ENCODE results near the gene TMEM238L.

TMEM238L gene

DNA sequence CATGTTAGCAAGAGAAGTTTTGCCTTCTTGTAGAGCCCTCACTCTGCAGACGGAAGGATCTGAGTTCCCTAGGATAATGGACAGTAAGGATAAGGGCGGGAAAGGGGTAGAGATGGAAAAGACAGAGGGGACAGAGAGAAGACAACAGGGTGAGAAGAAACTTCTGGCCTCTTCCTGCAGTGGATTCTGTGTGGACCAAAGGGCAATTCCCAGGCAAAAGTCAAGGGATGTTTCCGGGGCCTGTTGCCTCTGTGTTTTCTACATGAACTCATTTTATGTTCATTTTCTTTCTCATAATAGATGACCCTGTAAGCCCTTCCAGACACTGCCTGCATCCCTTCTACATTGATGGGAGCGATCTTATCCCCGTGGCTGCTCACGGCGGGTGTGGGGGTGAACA lies 647 bp upstream of the TMEM238L start:
- no peak for DNase-seq (ENCODE audit: low spot score)

DNA sequence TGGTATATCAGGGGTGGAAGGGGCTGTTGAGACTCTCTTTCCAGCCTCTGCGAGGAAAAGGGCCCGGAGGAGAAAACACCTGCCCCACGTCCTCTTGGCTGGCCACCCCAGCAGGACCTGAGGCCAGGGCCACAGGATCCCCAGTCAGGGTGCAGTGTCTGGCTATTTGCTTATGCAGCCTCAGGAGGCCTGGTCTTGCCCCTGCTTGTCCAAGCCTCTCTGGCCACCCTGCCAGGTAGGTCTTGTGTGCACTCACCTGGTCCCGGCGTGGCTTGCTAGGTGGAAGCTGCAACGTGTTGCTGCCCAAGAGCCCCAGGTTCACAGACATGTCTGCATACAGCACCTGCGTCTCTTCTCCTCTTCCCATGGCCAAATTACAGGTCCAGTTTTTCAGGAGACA lies 549 bp downstream of the TMEM238L start:
- no peak for DNase-seq (ENCODE audit: low spot score)

DNA sequence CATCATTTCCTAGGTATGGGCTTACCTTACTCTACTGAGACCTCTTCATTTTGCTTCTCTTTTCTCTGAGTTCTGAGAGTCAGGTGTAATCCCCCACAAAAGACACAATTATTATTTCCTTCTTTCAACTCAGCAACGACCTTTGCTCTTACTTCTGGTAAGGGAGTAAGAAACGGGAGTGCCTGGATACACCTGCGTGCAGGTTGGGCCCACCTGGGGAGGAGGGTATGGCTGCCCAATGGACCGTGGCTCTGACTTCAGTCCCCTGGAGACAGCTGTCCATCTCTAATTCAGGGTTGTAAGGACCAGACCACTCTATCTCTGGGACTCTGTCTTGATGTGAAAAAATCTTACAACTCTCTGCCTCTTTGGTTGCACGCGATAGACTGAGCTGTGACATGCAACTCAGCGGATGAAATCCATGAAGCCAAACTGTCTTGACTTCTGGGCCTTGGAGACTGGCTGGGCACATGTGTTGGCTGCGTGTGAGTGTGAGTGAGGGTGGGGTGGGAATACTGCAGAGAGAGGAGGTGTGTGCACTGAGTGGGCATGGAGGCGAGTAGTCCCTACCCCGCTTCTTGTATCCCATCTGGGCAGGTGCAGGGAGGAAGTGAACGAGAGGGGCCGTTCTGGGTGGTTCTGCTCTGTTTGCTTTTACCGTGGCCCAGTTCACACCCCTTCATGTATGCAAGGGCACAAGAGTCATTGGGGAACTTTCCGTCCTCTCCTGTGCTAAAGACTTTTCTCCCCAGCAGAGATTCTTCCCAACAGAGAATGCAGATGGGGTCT lies 1.2 kb downstream of the TMEM238L start:
- DNase-seq (ENCODE audit: low spot score) = no peak

GRCh38 chr17:10799407-10799806 lies 4.5 kb downstream of the TMEM238L start:
- no peak for DNase-seq (ENCODE audit: low spot score)

- DNase-seq (ENCODE audit: low spot score) = no peak
These were observed 5.0 kb downstream of the TMEM238L start for GRCh38 chr17:10798910-10799309.

- DNase-seq (ENCODE audit: low spot score) = no peak
These were observed 5.6 kb downstream of the TMEM238L start for GRCh38 chr17:10798332-10798749.

DNA sequence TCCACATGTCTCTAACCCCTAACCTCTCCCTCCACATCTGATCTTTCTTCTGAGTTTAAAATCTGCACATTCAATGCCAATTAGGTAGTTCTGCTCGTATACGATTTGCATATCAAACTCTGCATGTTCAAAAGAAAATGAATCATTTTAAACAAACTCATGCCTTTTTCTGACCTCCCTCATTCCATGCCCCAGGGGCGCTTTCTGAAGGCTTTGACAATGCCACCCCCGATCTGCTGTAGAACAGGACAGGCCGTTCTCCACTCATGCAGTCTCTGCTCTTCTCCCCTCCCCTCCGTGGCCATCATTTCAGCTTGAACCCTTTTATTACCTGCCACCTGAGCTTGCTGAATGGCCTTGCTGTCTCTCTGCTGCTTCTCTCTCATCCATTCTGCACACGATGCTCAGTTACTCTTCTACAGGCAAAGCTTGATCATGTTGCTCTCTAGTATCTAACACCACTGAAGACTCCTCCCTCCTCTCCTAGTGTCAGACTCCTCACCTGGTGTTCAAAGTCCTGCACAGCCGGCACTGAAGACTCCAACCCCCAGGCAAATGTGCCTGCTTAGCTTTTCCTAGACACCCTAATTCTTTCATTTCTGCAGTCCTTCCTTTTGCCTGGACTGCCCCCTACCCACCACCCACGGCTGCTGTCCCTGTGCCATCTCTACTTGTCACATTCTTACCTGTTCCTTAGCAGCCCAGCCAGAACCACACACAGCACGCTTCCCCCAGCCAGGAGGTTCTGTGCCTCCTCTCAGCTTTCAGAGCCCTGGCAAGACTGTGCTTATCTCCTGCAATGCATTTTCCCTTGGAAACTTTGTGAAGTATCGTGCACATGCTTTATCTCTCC lies 6.2 kb downstream of the TMEM238L start:
- no peak for DNase-seq (ENCODE audit: low spot score)

DNA sequence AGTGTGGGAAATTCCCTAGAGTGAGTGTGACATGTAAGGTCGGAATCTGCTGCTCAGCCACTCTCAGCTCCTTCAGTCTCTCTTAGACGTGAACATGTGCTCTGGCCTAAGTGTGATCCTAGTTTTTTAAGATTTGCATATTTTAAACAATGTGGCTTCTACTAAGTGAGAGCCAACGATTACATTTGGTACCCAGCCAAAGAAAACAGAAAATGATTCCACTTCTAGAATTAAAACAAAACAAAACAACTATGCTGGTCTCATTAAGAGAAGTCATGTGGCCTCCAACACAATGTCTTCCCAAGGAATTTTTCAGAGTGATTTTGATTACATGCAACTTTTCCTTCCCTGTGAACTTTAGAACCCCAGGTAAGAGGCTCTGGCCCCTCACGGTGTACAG lies 10.1 kb downstream of the TMEM238L start:
- no peak for DNase-seq (ENCODE audit: low spot score)

- DNase-seq (ENCODE audit: low spot score) = no peak
These were observed 10.6 kb downstream of the TMEM238L start for GRCh38 chr17:10793256-10793655.

- no peak for DNase-seq (ENCODE audit: low spot score)
These were observed 11.7 kb downstream of the TMEM238L start for GRCh38 chr17:10792151-10792550.

DNA sequence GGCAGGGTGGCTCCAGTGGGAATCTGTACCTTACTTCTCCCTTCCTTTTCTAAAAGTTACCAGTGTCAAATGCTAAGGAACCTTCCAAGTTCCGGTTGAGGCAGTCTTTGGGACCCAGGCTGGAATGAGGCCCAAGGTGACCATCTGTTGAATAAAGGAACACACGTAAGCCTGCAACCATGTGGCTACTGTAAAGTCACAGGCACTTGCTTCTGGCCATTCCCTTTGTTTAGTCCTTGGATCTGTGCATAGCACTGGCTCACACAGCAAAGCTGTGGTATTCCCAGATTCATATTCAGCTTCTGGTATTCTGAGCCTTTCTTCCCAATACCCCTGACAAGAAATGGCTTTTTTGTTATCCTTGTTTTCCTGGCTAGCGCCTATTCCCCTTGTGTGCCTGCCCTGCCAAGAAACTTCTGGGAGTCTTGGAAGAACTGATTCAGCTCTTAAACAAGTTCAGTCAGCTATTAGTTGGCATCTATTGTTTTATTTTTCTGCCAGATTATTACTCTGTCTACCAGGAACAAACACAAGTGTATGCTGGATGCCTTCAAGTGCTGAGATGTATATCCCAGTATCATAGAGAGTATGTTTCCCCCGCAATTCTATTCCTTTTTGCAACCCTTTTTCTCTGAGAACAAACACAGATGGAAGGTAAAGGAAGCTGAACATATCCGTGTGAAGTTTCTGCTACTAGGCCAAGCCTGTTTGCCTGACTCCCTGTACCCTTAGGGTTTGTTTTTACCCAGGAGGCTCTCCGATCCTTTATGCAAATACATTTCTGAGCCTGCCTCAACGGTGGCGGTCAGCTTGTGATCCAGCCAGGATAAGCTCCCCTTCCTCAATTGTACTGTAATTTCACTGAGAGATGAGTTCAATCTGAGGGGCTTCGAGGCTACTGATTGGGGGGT lies 13.2 kb downstream of the TMEM238L start:
- DNase-seq (ENCODE audit: low spot score) = no peak

DNA sequence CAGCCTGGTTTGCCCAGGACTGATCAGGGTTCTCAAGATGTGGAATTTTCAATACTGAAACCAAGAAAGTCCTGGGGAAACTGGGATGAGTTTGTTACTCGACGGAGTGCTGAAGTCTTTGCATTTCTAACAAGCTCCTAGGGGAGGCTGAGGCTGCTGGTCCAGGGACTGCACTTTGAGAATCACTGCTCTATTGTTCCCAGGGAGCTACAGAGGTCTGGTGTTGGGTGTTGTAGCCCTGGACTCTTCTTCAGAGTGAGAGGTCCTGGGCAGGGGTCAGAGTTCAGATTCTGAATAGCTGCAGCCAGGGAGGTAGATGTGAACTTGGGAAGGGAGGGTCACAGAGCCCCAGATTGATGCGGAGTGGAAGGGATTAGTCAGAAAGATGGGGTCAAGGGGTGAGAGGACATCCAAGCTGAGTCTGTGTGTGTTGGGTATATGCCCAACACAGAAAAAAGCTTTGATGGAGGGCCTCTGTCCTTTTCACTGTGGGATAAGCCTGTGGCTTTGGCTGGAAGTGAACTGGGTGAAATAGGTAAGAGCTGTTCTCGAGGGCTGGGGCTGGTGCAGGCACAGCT lies 14.1 kb downstream of the TMEM238L start:
- no peak for DNase-seq (ENCODE audit: low spot score)

DNA sequence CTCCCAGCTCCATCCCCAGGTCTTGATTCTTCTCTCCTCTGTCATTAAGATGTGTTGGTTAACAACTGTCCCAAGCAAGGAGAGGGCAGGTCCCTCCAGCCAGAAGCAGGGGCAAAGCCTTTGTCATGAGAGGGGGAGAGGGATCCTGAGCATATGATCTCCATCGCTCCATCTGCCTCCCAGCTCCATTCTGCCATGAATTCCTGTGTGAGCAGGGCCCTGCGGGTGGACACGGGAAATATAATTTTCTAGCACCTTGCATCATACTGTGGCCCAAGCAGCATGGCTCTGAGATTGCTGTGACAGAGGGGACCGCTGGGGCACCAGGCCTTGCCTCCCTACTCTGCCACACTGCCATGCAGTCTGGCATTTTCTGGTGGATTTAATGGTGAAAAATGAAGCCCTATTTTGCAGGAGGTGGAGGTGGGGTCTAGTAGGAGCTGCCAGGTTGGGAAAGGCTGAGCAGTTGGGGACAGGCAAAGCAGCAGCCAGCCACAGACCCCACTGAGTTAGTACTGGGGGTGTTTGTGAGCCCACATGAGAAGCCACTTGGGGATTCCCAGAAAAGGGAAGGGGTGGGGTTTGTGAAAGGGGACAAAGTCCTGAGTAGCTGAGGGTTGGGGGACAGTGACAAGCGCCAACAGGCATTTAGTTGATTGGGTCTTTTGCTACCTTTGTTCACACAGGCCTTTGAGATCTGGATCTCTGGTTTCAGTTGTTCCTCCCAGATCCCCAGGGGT lies 16.4 kb downstream of the TMEM238L start:
- no peak for DNase-seq (ENCODE audit: low spot score)

DNA sequence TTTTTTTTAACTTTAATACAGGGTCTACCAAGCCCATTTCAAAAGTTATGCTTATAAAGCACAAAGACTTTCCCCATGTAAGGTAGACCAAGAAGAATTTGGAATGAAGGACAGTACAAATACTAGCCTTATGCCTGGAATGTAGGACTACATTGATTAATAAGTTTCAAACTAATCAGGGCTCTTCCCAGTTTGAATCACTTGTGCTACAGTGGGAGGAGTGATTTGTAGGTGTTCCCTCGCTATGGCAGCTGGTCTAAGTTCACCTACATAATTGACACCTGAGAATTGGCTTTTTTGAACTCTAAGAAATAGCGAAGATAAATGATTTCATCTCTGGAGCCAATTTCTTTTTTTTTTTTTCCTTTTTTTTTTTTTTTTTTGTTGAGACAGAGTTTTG lies 18.6 kb downstream of the TMEM238L start:
- DNase-seq (ENCODE audit: low spot score) = no peak

GRCh38 chr17:10779609-10780008 lies 24.3 kb downstream of the TMEM238L start:
- DNase-seq (ENCODE audit: low spot score) = no peak

GRCh38 chr17:10777890-10778289 lies 26.0 kb downstream of the TMEM238L start:
- DNase-seq (ENCODE audit: low spot score) = no peak

- no peak for DNase-seq (ENCODE audit: low spot score)
These were observed 26.6 kb downstream of the TMEM238L start for GRCh38 chr17:10777131-10777807.

DNA sequence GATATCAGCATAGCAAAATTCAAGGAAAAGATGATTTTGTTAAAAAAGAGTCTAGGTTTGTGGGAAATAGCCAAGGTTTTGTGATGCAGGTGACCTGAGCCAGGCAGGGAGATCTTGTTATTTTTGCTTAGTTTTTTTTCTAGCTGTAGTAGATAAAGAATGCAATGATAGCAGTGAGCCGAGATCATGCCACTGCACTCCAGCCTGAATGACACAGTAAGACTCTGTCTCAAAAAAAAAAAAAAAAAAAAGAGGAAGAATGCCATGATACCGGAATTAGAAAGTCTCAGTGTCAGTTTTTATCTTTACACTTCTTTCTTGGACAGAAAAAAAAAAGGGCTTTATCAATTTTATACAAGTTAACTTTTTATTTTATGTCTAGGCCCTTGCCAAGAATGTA lies 27.5 kb downstream of the TMEM238L start:
- DNase-seq (ENCODE audit: low spot score) = no peak

GRCh38 chr17:10775740-10776356 lies 28.1 kb downstream of the TMEM238L start:
- DNase-seq (ENCODE audit: low spot score) = no peak

- no peak for DNase-seq (ENCODE audit: low spot score)
These were observed 28.8 kb downstream of the TMEM238L start for GRCh38 chr17:10775058-10775457.
